ENCODE measurements around the gene CLEC2A.
"Not testable (repeated sequence)": the region's sequence is repeated elsewhere in the genome, so short reads cannot be mapped to it uniquely, and the experiment has no call there.

The CLEC2A gene

DNA sequence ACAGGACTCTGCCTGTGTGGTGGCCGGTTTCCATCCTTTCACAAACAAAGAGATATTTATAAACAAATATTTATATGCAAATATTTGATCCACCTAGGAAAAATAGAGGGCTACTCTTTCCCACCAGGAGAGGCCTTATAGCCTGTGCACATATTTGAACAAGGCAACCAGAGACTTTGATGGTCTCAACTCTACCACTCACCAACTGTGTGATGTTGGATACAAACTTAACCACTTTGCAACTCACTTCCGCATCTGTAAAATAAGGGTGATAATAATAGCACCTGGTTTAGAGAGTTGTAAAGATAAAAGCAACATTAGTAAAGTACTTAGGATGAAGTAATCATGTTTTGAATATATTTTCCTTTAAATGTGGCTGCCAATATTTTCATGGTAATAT, 37.5 kb upstream of the CLEC2A start:
- DNase-seq (ENCODE audit: insufficient read length, low spot score) (no peak), FAIRE-seq (no peak)
- TF ChIP-seq, protein P1, sequence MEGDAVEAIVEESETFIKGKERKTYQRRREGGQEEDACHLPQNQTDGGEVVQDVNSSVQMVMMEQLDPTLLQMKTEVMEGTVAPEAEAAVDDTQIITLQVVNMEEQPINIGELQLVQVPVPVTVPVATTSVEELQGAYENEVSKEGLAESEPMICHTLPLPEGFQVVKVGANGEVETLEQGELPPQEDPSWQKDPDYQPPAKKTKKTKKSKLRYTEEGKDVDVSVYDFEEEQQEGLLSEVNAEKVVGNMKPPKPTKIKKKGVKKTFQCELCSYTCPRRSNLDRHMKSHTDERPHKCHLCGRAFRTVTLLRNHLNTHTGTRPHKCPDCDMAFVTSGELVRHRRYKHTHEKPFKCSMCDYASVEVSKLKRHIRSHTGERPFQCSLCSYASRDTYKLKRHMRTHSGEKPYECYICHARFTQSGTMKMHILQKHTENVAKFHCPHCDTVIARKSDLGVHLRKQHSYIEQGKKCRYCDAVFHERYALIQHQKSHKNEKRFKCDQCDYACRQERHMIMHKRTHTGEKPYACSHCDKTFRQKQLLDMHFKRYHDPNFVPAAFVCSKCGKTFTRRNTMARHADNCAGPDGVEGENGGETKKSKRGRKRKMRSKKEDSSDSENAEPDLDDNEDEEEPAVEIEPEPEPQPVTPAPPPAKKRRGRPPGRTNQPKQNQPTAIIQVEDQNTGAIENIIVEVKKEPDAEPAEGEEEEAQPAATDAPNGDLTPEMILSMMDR (IDR thresholded peaks at IDR 0.05; ENCODE audit: insufficient read depth, missing control alignments), result no peak

DNA sequence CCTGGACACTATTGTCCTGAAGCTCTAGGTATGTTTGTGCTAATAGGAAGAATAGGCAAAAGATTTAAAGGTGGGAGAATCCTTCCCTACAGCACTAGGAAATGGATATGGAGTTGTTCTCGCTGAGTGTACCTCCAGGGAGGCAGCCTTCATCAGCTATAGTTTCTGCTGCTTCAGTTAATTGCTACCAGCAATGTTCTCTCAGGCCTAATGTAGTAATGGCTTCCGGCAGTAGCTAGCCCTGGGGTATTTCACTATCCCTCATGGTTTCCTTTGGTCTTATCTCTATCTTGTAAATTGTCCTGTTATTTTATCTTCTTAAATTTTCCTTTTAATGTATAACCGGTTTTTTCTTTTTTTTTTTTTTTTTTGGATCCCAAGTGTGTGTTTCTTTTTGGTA, 29.7 kb upstream of the CLEC2A start:
- no peak for FAIRE-seq
- DNase-seq (ENCODE audit: insufficient read length, low spot score), result no peak
- TF ChIP-seq, protein P1 (IDR thresholded peaks at IDR 0.05; ENCODE audit: insufficient read depth, missing control alignments), result no peak

DNA sequence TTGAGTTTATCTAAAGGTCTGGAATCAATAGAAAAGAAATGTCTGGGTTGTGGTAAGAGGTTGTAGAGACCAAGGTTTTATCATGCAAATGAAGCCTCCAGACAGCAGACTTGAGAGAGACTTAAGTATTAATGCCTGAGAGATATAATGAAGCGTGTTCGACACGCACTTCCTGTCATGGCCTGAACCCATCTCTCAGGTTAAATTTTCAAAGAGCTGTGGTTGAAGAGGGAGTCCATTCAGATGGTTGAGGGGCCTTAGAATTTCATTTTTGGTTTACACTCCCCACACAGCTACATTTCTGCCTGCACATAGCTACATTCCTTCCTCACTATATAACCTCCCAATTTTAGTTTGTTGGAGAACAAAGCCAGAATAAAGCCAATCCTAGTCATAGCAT, 28.9 kb upstream of the CLEC2A start:
- DNase-seq (ENCODE audit: insufficient read length, low spot score) (no peak), FAIRE-seq (no peak)
- TF ChIP-seq, protein P1 (IDR thresholded peaks at IDR 0.05; ENCODE audit: insufficient read depth, missing control alignments), result no peak

DNA sequence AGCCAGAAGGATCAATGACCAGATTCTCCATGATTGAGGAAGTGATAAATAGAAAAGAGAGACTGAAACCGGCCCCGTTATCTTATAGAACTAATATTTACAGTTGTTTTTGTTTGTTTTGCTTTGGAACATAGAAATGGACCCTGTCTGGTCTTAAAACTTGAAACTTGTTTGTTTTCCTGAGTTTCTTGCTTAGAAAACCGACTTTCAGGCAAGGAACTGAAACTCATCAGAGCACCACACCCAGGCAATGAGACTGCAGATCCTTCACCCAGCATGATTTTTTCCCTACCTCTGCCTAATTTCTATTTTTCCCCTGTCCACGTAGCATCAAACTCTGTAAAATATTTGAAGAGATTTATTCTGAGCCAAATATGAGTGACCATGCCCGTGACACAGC, 28.4 kb upstream of the CLEC2A start:
- no peak for DNase-seq (ENCODE audit: insufficient read length, low spot score)
- FAIRE-seq, result no peak
- TF ChIP-seq, protein P1 (IDR thresholded peaks at IDR 0.05; ENCODE audit: insufficient read depth, missing control alignments), result no peak

DNA sequence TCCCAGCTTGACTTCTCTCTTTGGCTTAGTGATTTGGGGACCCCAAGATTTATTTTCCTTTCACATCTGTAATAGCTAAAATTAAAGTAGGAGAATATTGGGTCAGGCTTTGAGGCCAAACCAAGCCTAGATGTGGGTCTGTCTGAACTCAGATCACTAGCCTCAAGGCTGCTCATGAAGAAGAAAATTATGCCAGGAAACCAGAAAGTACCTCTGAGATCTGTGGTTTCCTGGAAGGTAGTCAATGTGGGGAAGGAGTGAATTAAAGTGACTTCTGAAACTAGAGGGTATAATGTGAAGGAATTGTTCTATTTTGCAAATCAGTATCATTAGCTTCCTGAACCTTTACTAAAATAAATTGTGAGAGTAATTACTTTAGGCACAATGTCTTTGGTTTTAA, 25.7 kb upstream of the CLEC2A start:
- FAIRE-seq, result no peak

DNA sequence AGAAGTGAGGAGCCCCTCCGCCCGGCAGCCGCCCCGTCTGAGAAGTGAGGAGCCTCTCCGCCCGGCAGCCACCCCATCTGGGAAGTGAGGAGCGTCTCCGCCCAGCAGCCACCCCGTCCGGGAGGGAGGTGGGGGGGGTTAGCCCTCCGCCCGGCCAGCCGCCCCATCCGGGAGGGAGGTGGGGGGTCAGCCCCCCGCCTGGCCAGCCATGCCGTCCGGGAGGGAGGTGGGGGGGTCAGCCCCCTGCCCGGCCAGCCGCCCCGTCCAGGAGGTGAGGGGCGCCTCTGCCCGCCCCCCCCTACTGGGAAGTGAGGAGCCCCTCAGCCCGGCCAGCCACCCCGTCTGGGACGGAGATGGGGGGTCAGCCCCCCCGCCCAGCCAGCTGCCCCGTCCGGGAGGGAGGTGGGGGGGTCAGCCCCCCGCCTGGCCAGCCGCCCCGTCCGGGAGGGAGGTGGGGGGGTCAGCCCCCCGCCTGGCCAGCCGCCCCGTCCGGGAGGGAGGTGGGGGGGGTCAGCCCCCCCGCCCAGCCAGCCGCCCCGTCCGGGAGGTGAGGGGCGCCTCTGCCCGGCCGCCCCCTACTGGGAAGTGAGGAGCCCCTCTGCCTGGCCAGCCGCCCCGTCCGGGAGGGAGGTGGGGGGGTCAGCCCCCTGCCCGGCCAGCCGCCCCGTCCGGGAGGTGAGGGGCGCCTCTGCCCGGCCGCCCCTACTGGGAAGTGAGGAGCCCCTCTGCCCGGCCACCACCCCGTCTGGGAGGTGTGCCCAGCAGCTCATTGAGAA, 21.0 kb upstream of the CLEC2A start:
- not testable (repeated sequence) for FAIRE-seq; DNase-seq (ENCODE audit: insufficient read length, low spot score)

More for the DNA sequence above, 25.7 kb upstream of the CLEC2A start:
- DNase-seq (ENCODE audit: insufficient read length, low spot score), result no peak
- TF ChIP-seq, protein P1 (IDR thresholded peaks at IDR 0.05; ENCODE audit: insufficient read depth, missing control alignments), result no peak

DNA sequence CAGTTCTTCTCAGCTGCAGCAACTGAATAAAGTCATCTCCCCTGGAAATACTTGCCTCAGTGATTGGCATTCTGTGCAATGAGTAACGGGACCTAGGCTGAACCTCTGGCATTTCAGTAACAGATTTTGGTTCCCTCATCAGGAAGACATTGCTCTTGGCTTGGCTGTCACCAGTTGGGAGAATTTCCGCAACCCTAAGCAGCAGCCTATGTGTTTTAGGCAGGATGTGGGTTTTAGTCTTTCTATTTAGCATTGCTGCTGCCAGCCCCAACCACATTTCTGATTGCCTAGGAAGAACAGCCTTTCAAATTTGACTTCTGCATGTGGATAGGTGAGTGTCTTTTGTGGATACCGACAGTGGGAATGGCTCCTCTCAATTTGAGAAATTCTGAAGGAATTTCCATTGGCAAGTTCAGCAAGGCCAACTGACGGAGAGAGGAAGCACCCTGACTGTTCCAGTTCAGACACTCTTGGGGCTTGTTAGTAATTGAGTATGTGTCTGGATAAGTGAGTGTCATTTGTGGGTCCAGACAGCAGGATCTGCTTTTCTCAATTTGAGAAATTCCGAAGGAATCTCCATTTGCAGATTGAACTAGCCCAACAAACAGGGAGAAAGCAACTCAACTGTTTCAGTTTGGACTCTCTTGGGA, 19.0 kb upstream of the CLEC2A start:
- no peak for DNase-seq (ENCODE audit: insufficient read length, low spot score)
- TF ChIP-seq, protein P1 (IDR thresholded peaks at IDR 0.05; ENCODE audit: insufficient read depth, missing control alignments), result no peak
- no peak for FAIRE-seq

Measured in D721Med (cell line).